ENCODE data around the gene ASAP2. TPM values are rescaled to one million over a fixed set of nuclear protein-coding genes. Genes with fewer than 3 reads are reported as not detected.

Gene ASAP2
- total RNA-seq, 4 donors from 2014 or later = 22.0 to 54.6 (median 30.0) TPM

- Histone ChIP-seq H3K27me3 (no peaks in the 10 kb centered on the region), H3K9me3 (no peaks in the 10 kb centered on the region), H3K4me3 (no peak overlapping the region), H3K36me3 (no peaks in the 10 kb centered on the region), H3K4me1 (peaks cover 75% of the 10 kb centered on the region), H3K27ac (peak overlapping the region; percentile 62)
- 83% methylated on average over 7 of the region's 7 CpGs for WGBS
- TF ChIP-seq CTCF (IDR thresholded peaks at IDR 0.05) = no peak
- DNase-seq (ENCODE audit: low spot score in 2 of 2) = no peak
These were observed 29.4 kb downstream of the ASAP2 start for GRCh38 chr2:9236045-9236344.

- 58% methylated on average over 6 of the region's 6 CpGs for WGBS
- no peaks in the 10 kb centered on the region for H3K36me3 ChIP-seq
- no peak overlapping the region for H3K4me3 ChIP-seq
- DNase-seq (ENCODE audit: low spot score in 2 of 2) = no peak
- no peaks in the 10 kb centered on the region for H3K9me3 ChIP-seq
- peaks cover 71% of the 10 kb centered on the region for H3K4me1 ChIP-seq
- TF ChIP-seq EP300 (IDR thresholded peaks at IDR 0.05) = no peak
- no peak for TF ChIP-seq POLR2A (IDR thresholded peaks at IDR 0.05)
- no peak for TF ChIP-seq POLR2AphosphoS5 (IDR thresholded peaks at IDR 0.05)
- no peak for TF ChIP-seq CTCF (IDR thresholded peaks at IDR 0.05)
- no peaks in the 10 kb centered on the region for H3K27me3 ChIP-seq
- peak overlapping the region; percentile 14 for H3K27ac ChIP-seq
These were observed 30.3 kb downstream of the ASAP2 start for GRCh38 chr2:9236867-9237266.

GRCh38 chr2:9237831-9238230, 31.2 kb downstream of the ASAP2 start:
- DNase-seq (ENCODE audit: low spot score in 2 of 2) = no peak
- no peak overlapping the region for H3K27ac ChIP-seq
- no peak overlapping the region for H3K4me3 ChIP-seq

GRCh38 chr2:9238591-9239326, 32.1 kb downstream of the ASAP2 start:
- Histone ChIP-seq H3K4me1 (peaks cover 53% of the 10 kb centered on the region), H3K36me3 (no peaks in the 10 kb centered on the region), H3K9me3 (no peaks in the 10 kb centered on the region), H3K4me3 (no peak overlapping the region), H3K27ac (no peak overlapping the region), H3K27me3 (no peaks in the 10 kb centered on the region)
- TF ChIP-seq EP300 (IDR thresholded peaks at IDR 0.05) = no peak
- TF ChIP-seq CTCF (IDR thresholded peaks at IDR 0.05) = no peak
- no peak for TF ChIP-seq POLR2AphosphoS5 (IDR thresholded peaks at IDR 0.05)
- TF ChIP-seq POLR2A (IDR thresholded peaks at IDR 0.05) = no peak
- WGBS = 64% methylated on average over 7 of the region's 7 CpGs
- DNase-seq (ENCODE audit: low spot score in 2 of 2) = no peak

More at GRCh38 chr2:9237831-9238230, 31.2 kb downstream of the ASAP2 start:
- TF ChIP-seq EP300 (IDR thresholded peaks at IDR 0.05) (no peak), CTCF (IDR thresholded peaks at IDR 0.05) (no peak), POLR2A (IDR thresholded peaks at IDR 0.05) (no peak), POLR2AphosphoS5 (IDR thresholded peaks at IDR 0.05) (no peak)
- no peaks in the 10 kb centered on the region for H3K27me3 ChIP-seq
- no peaks in the 10 kb centered on the region for H3K9me3 ChIP-seq
- peaks cover 61% of the 10 kb centered on the region for H3K4me1 ChIP-seq
- no peaks in the 10 kb centered on the region for H3K36me3 ChIP-seq
- WGBS = 84% methylated on average over 5 of the region's 5 CpGs

GRCh38 chr2:9239616-9240015, 33.0 kb downstream of the ASAP2 start:
- H3K27me3 ChIP-seq = no peaks in the 10 kb centered on the region
- no peaks in the 10 kb centered on the region for H3K9me3 ChIP-seq
- no peaks in the 10 kb centered on the region for H3K36me3 ChIP-seq
- no peak for DNase-seq (ENCODE audit: low spot score in 2 of 2)
- peaks cover 47% of the 10 kb centered on the region for H3K4me1 ChIP-seq
- 95% methylated on average over 5 of the region's 5 CpGs for WGBS
- H3K27ac ChIP-seq = no peak overlapping the region
- TF ChIP-seq POLR2A (IDR thresholded peaks at IDR 0.05) (no peak), CTCF (IDR thresholded peaks at IDR 0.05) (no peak), POLR2AphosphoS5 (IDR thresholded peaks at IDR 0.05) (no peak), EP300 (IDR thresholded peaks at IDR 0.05) (no peak)
- no peak overlapping the region for H3K4me3 ChIP-seq

Data from suprapubic skin (tissue), 4 donors.